Nephron (organoid): ENCODE data around the gene CALML6.
"Not testable (repeated sequence)": the region's sequence is repeated elsewhere in the genome, so short reads cannot be mapped to it uniquely, and the experiment has no call there.

Source experiments
- H3K27ac Mint-ChIP-seq, 3 experiments: 2 replicates each; pipeline ENCODE4 v1.8.0; 2020; ENCODE audit warnings: mixed read lengths in 3 of 3, mild to moderate bottlenecking in 2 of 3, moderate library complexity in 1 of 3
- H3K27me3 Mint-ChIP-seq: 2 replicates; pipeline ENCODE4 v1.8.0; 2021; ENCODE audit warnings: low read depth, mild to moderate bottlenecking, moderate library complexity, mixed read lengths
- H3K36me3 Mint-ChIP-seq: 2 replicates; pipeline ENCODE4 v1.8.0; 2020; ENCODE audit warnings: low read depth, mixed read lengths
- H3K4me1 Mint-ChIP-seq: 2 replicates; pipeline ENCODE4 v1.8.0; 2020; ENCODE audit warnings: mixed read lengths
- H3K4me3 Mint-ChIP-seq, 3 experiments: 2 replicates each; pipeline ENCODE4 v1.8.0; 2020; ENCODE audit warnings: mild to moderate bottlenecking in 3 of 3, mixed read lengths in 3 of 3, moderate library complexity in 2 of 3
- H3K9me3 Mint-ChIP-seq: 2 replicates; pipeline ENCODE4 v1.8.0; 2020; ENCODE audit warnings: mixed read lengths
- CTCF ChIP-seq, 3 experiments: fragments of 200-600 bp; sonication (generic); IDR thresholded peaks; one replicate each; pipeline ENCODE4 v1.5.0; 2021; ENCODE audit warnings: antibody characterized with exemption in 3 of 3; ENCODE audit not compliant: unreplicated experiment in 3 of 3

Gene CALML6

GRCh38 chr1:1928231-1929101 lies 13.4 kb downstream of the CALML6 start:
- no peaks in the 10 kb centered on the region for H3K4me1 Mint-ChIP-seq
- TF ChIP-seq CTCF (IDR thresholded peaks at IDR 0.05; ENCODE audit: unreplicated experiment in 3 of 3), result no peak
- H3K9me3 Mint-ChIP-seq, result no peaks in the 10 kb centered on the region
- no peak overlapping the region for H3K4me3 Mint-ChIP-seq
- H3K27me3 Mint-ChIP-seq, result peaks cover 3% of the 10 kb centered on the region
- no peaks in the 10 kb centered on the region for H3K36me3 Mint-ChIP-seq
- no peak overlapping the region for H3K27ac Mint-ChIP-seq

- H3K9me3 Mint-ChIP-seq, result no peaks in the 10 kb centered on the region
- no peak overlapping the region for H3K27ac Mint-ChIP-seq
- peaks cover 7% of the 10 kb centered on the region for H3K27me3 Mint-ChIP-seq
- no peak overlapping the region for H3K4me3 Mint-ChIP-seq
- TF ChIP-seq CTCF (IDR thresholded peaks at IDR 0.05; ENCODE audit: unreplicated experiment in 3 of 3), result no peak
- no peaks in the 10 kb centered on the region for H3K4me1 Mint-ChIP-seq
- no peaks in the 10 kb centered on the region for H3K36me3 Mint-ChIP-seq
These were observed 14.1 kb downstream of the CALML6 start for GRCh38 chr1:1929102-1929638.

GRCh38 chr1:1929639-1930545 lies 14.8 kb downstream of the CALML6 start:
- H3K4me1 Mint-ChIP-seq, result no peaks in the 10 kb centered on the region
- H3K27me3 Mint-ChIP-seq, result peaks cover 7% of the 10 kb centered on the region
- no peaks in the 10 kb centered on the region for H3K9me3 Mint-ChIP-seq
- no peak for TF ChIP-seq CTCF (IDR thresholded peaks at IDR 0.05; ENCODE audit: unreplicated experiment in 3 of 3)
- H3K36me3 Mint-ChIP-seq, result no peaks in the 10 kb centered on the region
- H3K27ac Mint-ChIP-seq, result no peak overlapping the region
- no peak overlapping the region for H3K4me3 Mint-ChIP-seq

- H3K27ac Mint-ChIP-seq, H3K4me3 Mint-ChIP-seq, H3K36me3 Mint-ChIP-seq, H3K27me3 Mint-ChIP-seq, H3K4me1 Mint-ChIP-seq, H3K9me3 Mint-ChIP-seq: not testable (repeated sequence)
These were observed 19.8 kb downstream of the CALML6 start for GRCh38 chr1:1934848-1935247.

- Mint-ChIP-seq H3K4me3 (no peak overlapping the region), H3K36me3 (no peaks in the 10 kb centered on the region), H3K4me1 (no peaks in the 10 kb centered on the region), H3K27me3 (peaks cover 4% of the 10 kb centered on the region), H3K9me3 (no peaks in the 10 kb centered on the region), H3K27ac (no peak overlapping the region)
- no peak for TF ChIP-seq CTCF (IDR thresholded peaks at IDR 0.05; ENCODE audit: unreplicated experiment in 3 of 3)
These were observed 22.0 kb downstream of the CALML6 start for GRCh38 chr1:1937061-1937460.
